Epithelial cell of proximal tubule (primary cell): ENCODE data around the gene ACVRL1. TPM values are rescaled to one million over a fixed set of nuclear protein-coding genes. Genes with fewer than 3 reads are reported as not detected.
A peak's percentile ranks its signal among the peaks of the same experiment; 100 is the strongest.

ENCODE experiments used
- DNase-seq: peaks from one replicate; pipeline ENCODE4 v3.0.0-alpha.2; 2011; ENCODE audit warnings: low read depth
- H3K4me3 ChIP-seq: 2 replicates; pipeline ENCODE4 v1.5.1; 2011; ENCODE audit warnings: low read depth, mild to moderate bottlenecking, low read length
- CTCF ChIP-seq: conservative IDR thresholded peaks from 2 replicates; pipeline ENCODE4 v1.5.1; 2012; ENCODE audit warnings: low read depth, mild to moderate bottlenecking, low read length
- total RNA-seq: library from RNA; depleted of rRNA; stranded (reverse); fragments of >200 nt; gene quantifications from 2 replicates; pipeline ENCODE4 v1.2.3, GENCODE V29; 2015

Gene ACVRL1
- total RNA-seq, 1 donor from 2014 or later = 3.6 TPM

- TF ChIP-seq CTCF = peak; percentile 3
- no peak for DNase-seq
- no peak overlapping the region for H3K4me3 ChIP-seq
These were observed 6.0 kb downstream of the ACVRL1 start for GRCh38 chr12:51913071-51914033.

- no peak for TF ChIP-seq CTCF
- DNase-seq = no peak
- no peak overlapping the region for H3K4me3 ChIP-seq
These were observed 7.0 kb downstream of the ACVRL1 start for GRCh38 chr12:51914034-51914923.

- no peak for DNase-seq
- no peak overlapping the region for H3K4me3 ChIP-seq
- no peak for TF ChIP-seq CTCF
These were observed 7.8 kb downstream of the ACVRL1 start for GRCh38 chr12:51915003-51915625.

- DNase-seq = no peak
- H3K4me3 ChIP-seq = no peak overlapping the region
- no peak for TF ChIP-seq CTCF
These were observed 8.6 kb downstream of the ACVRL1 start for GRCh38 chr12:51915951-51916350.

GRCh38 chr12:51917041-51917590, 9.8 kb downstream of the ACVRL1 start:
- no peak for TF ChIP-seq CTCF
- H3K4me3 ChIP-seq = no peak overlapping the region
- DNase-seq = no peak

GRCh38 chr12:51917746-51918453, 10.6 kb downstream of the ACVRL1 start:
- no peak for TF ChIP-seq CTCF
- H3K4me3 ChIP-seq = no peak overlapping the region
- no peak for DNase-seq
